ENCODE results near the gene KCNJ2. TPM values are rescaled to one million over a fixed set of nuclear protein-coding genes. Genes with fewer than 3 reads are reported as not detected.

The KCNJ2 gene
- total RNA-seq, 1 experiment from 2014 or later: 1.5 TPM

DNA sequence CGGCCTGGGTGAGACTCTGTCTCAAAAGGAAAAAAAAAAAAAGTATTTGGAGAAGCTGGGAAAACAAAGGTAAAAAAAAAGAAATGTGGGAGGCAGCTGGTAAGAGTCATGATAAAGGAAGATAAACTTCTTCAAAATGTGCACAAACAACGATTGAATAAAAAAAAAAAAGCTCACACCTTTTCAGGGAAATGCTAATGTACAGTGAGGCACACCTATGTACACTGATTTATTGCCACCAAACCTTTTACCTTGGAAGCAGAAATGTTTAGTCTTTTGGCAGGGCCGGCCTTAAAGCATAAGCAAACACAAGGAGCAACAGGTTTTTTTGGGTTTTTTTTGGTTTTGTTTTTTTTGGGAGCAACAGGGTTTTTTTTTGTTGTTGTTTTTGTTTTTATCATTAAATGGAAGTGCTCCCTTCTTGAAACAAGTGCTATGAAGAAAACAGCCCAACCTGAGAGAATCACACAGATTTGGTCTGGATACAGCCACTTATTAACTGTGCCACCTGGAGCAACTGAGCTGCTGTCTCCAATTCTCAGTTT is 29.8 kb upstream of the KCNJ2 start:
- ATAC-seq (no peak), DNase-seq (ENCODE audit: low read depth, low spot score) (no peak)
- Histone ChIP-seq H3K4me3 (ENCODE audit: low read depth in 2 of 2, low read length in 2 of 2) (no peak overlapping the region), H3K36me3 (ENCODE audit: control insufficient read depth, insufficient read depth, low read length) (no peaks in the 10 kb centered on the region), H3K27me3 (ENCODE audit: control insufficient read depth, insufficient read depth, low read length) (no peaks in the 10 kb centered on the region), H3K9me3 (ENCODE audit: control insufficient read depth, insufficient read depth, low read depth, low read length) (no peaks in the 10 kb centered on the region), H3K27ac (ENCODE audit: low read length) (no peak overlapping the region), H3K4me1 (ENCODE audit: control insufficient read depth, insufficient read depth, low read length) (peaks cover 3% of the 10 kb centered on the region; the same call in 1 of the 2 replicates)
- intact Hi-C loops (cut with micrococcal nuclease; ENCODE audit: unreplicated experiment) (no loop called here), in situ Hi-C loops (cut with HindIII; ENCODE audit: low pct_unique_long_range_greater_than_20kb, low sequenced_read_pairs) (no loop called here)
- CTCF ChIA-PET: no interaction called here
- no TSS peak for BruUV-seq (replicated peaks)
- POLR2A ChIA-PET: interaction anchor here (0.7 kb wide), 1 partner anchor 886 kb away, joined by 4 read pairs; no protein-coding TSS in a partner anchor
- TF ChIP-seq, protein P1, sequence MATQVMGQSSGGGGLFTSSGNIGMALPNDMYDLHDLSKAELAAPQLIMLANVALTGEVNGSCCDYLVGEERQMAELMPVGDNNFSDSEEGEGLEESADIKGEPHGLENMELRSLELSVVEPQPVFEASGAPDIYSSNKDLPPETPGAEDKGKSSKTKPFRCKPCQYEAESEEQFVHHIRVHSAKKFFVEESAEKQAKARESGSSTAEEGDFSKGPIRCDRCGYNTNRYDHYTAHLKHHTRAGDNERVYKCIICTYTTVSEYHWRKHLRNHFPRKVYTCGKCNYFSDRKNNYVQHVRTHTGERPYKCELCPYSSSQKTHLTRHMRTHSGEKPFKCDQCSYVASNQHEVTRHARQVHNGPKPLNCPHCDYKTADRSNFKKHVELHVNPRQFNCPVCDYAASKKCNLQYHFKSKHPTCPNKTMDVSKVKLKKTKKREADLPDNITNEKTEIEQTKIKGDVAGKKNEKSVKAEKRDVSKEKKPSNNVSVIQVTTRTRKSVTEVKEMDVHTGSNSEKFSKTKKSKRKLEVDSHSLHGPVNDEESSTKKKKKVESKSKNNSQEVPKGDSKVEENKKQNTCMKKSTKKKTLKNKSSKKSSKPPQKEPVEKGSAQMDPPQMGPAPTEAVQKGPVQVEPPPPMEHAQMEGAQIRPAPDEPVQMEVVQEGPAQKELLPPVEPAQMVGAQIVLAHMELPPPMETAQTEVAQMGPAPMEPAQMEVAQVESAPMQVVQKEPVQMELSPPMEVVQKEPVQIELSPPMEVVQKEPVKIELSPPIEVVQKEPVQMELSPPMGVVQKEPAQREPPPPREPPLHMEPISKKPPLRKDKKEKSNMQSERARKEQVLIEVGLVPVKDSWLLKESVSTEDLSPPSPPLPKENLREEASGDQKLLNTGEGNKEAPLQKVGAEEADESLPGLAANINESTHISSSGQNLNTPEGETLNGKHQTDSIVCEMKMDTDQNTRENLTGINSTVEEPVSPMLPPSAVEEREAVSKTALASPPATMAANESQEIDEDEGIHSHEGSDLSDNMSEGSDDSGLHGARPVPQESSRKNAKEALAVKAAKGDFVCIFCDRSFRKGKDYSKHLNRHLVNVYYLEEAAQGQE (IDR thresholded peaks at IDR 0.05; ENCODE audit: insufficient read depth in 1 of 2, low read depth in 2 of 2, low read length in 1 of 2): no peak
- no peak for TF ChIP-seq CTCF (IDR thresholded peaks at IDR 0.05)
- TF ChIP-seq SIN3A (IDR thresholded peaks at IDR 0.05; ENCODE audit: borderline replicate concordance, insufficient read depth, low read depth, low read length): no peak

DNA sequence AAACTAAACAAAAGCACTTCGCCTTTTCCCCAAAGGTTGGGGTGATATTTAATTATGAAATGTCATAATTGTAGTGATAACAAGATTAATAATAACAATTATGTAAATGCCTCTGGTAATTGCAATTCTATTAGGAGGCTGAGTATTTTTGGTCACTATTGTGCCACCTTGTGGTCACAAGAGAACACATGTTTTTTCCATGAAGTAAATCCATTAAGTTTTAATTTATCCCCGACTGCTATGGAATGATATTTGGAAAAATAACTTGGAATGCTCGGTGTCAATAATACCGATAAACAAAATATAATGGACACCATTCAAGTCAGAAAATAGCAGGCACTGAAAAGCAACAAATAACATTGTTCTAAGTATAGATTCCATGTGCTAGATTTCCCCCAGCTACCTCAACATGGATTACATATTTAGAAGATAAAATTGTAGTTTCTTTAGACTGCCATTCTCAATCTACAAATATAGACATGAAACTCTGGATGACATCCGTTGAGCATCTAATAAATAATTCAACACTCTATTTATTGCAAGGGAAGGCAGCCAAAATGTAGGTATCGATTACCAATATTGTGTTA is 25.0 kb upstream of the KCNJ2 start:
- H3K27me3 ChIP-seq (ENCODE audit: control insufficient read depth, insufficient read depth, low read length): no peaks in the 10 kb centered on the region
- DNase-seq (ENCODE audit: low read depth, low spot score): no peak
- in situ Hi-C loops (cut with HindIII; ENCODE audit: low pct_unique_long_range_greater_than_20kb, low sequenced_read_pairs): no loop called here
- no peak overlapping the region for H3K27ac ChIP-seq (ENCODE audit: low read length)
- no peaks in the 10 kb centered on the region for H3K36me3 ChIP-seq (ENCODE audit: control insufficient read depth, insufficient read depth, low read length)
- intact Hi-C loops (cut with micrococcal nuclease; ENCODE audit: unreplicated experiment): loop anchor here (1.0 to 5.0 kb wide), 3 partner anchors 535 to 617 kb away; no protein-coding TSS in a partner anchor
- no peak overlapping the region for H3K4me3 ChIP-seq (ENCODE audit: low read depth in 2 of 2, low read length in 2 of 2)
- BruUV-seq (replicated peaks): no TSS peak
- ChIA-PET POLR2A (no interaction called here), CTCF (interaction anchor here (0.7 to 1.0 kb wide), 2 partner anchors 421 to 580 kb away, joined by 3 to 4 read pairs; no protein-coding TSS in a partner anchor)
- TF ChIP-seq SIN3A (IDR thresholded peaks at IDR 0.05; ENCODE audit: borderline replicate concordance, insufficient read depth, low read depth, low read length) (no peak), CTCF (IDR thresholded peaks at IDR 0.05) (peak; percentile 68; the same call in 1 of the 2 replicates), TCF7L2 (IDR thresholded peaks at IDR 0.05; ENCODE audit: low read depth, low read length) (no peak)
- H3K9me3 ChIP-seq (ENCODE audit: control insufficient read depth, insufficient read depth, low read depth, low read length): no peaks in the 10 kb centered on the region
- no peaks in the 10 kb centered on the region for H3K4me1 ChIP-seq (ENCODE audit: control insufficient read depth, insufficient read depth, low read length)
- no peak for ATAC-seq
